Activated T-cell treated with anti-CD3 and anti-CD28 coated beads, Interleukin-2, amount 50 U/mL, for 72 hours (primary cell): Measurements from ENCODE around the gene SETBP1. TPM values are rescaled to one million over a fixed set of nuclear protein-coding genes. Genes with fewer than 3 reads are reported as not detected.

Experiments used
- ATAC-seq, 2 donors: fragments of 150-1000 bp; cut with Tn5 transposase; replicated peaks in 1 of 2; 2 replicates each; pipeline ENCODE4 v1.10.0; 2021; ENCODE audit warnings: moderate library complexity in 2 of 2, mild to moderate bottlenecking in 1 of 2
- DNase-seq, 2 donors: peaks; one replicate each; pipeline ENCODE4 v3.0.0; 2021 to 2022; ENCODE audit warnings: mixed read lengths in 1 of 2
- H3K27ac Mint-ChIP-seq: one replicate; pipeline ENCODE4 v1.8.0; 2022; ENCODE audit warnings: mild to moderate bottlenecking, moderate library complexity, mixed read lengths
- H3K27me3 Mint-ChIP-seq: one replicate; pipeline ENCODE4 v1.8.0; 2022; ENCODE audit warnings: low read depth, mixed read lengths
- H3K36me3 Mint-ChIP-seq, 2 donors: one replicate each; pipeline ENCODE4 v1.8.0; 2022; ENCODE audit warnings: mixed read lengths in 2 of 2, mild to moderate bottlenecking in 1 of 2; ENCODE audit not compliant: insufficient read depth in 2 of 2
- H3K4me1 Mint-ChIP-seq: one replicate; pipeline ENCODE4 v1.8.0; 2022; ENCODE audit warnings: low read depth, mixed read lengths
- H3K4me3 Mint-ChIP-seq, 2 donors: one replicate each; pipeline ENCODE4 v1.8.0; 2022; ENCODE audit warnings: mild to moderate bottlenecking in 2 of 2, mixed read lengths in 2 of 2, moderate library complexity in 2 of 2
- H3K9me3 Mint-ChIP-seq, 2 donors: one replicate each; pipeline ENCODE4 v1.8.0; 2022; ENCODE audit warnings: mixed read lengths in 2 of 2
- total RNA-seq, 2 donors: library from RNA; stranded (reverse); gene quantifications; one replicate each; pipeline ENCODE4 v1.2.3, GENCODE V29; 2022

SETBP1 gene
- total RNA-seq, 2 donors from 2014 or later = 3.8 to 13.8 TPM

DNA sequence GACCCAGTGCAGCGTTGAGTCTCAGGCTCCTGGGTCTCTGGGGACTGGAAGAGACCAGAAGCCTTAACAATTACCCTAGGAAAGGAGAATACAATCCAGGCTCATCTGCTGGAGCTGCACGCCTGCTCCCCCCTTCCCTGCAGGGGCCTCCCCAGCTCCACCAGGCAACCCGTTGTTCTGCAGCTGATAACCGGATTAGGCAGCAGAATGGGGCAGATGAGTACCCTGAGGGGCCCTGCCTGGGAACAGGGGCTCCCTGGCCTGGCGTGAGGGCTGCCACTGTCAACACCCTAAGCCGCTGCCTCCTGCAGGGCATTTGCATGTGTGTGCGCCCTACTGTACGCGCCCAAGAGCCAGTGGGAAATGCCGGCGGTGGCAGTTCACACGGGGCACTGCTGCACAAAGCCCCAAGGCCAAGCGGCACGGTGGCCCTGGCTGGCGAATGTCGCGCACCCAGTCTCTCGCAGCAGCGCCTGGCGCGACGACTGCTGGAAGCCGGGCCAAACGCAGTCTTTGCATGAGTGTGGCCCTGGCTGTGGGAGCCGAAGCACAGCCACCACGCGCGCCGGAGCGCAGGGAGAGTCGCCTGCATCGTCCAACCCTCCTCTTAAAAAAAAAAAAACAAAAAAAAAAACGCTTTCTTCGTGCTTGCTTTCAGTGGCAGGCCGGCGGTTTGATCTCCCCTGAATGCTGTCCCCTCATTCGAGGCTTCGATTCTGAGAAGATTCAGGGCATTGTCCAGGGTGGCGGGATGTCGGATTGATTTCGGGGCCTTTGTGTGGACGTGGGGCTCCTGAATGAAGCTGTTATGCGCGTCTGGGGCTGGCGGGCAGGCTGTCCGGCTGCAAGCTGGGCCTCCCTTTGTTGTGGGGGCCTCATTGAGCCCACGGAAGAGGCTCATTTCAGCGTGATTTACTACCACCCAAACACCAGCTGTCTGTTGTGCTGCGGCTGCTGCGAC lies 63.8 kb downstream of the SETBP1 start:
- H3K36me3 Mint-ChIP-seq = peaks cover 0 to 2% of the 10 kb centered on the region in 2 donors
- no peaks in the 10 kb centered on the region for H3K4me1 Mint-ChIP-seq
- ATAC-seq = no peak
- H3K4me3 Mint-ChIP-seq = no peak overlapping the region
- peaks cover 69% of the 10 kb centered on the region for H3K27me3 Mint-ChIP-seq
- no peak overlapping the region for H3K27ac Mint-ChIP-seq
- H3K9me3 Mint-ChIP-seq = no peaks in the 10 kb centered on the region
- no peak for DNase-seq

DNA sequence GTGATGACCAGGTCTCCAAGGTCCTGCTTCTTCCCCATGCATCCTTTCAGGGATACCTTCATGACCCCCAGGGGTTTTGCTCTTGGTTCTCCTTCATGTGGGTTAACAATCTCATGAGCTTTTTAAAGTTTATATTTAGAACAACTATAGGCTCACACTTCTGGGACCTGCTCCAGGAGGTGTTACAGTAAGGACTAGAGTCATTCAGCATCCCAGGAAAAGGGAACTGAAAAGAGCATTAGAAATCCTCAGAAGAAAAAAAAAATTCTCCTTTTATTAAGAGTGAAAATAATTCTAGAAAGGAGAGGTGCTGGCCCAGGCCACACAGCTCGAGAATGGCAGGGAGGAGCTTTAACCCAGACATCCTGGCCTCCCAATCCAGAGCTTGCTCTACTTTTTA lies 66.5 kb downstream of the SETBP1 start:
- Mint-ChIP-seq H3K36me3 (no peaks in the 10 kb centered on the region), H3K4me1 (peaks cover 8% of the 10 kb centered on the region), H3K27me3 (peaks cover 64% of the 10 kb centered on the region), H3K9me3 (no peaks in the 10 kb centered on the region), H3K4me3 (no peak overlapping the region), H3K27ac (no peak overlapping the region)
- DNase-seq (no peak), ATAC-seq (no peak)

DNA sequence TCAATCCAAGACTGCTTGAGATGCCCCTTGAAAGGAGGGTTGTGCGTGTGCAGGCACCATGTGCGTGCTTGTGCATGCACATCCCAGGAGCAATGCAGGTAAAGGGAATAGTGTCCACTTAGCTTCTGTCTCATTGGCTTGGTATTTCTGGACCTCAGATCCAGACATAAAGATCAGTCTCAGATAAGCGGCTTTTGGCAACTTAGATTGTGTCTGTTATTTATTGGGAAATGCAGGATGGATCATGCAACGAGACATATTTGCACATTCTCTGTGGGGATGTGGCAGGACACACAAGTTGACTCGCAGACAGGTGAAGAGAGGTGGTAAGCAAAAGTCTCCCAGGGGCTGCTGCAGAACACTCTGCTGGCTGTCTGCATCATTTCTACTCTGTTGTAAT lies 67.9 kb downstream of the SETBP1 start:
- H3K27ac Mint-ChIP-seq = no peak overlapping the region
- DNase-seq (no peak), ATAC-seq (no peak)
- no peaks in the 10 kb centered on the region for H3K36me3 Mint-ChIP-seq
- H3K27me3 Mint-ChIP-seq = peaks cover 56% of the 10 kb centered on the region
- peaks cover 0 to 3% of the 10 kb centered on the region in 2 donors for H3K9me3 Mint-ChIP-seq
- peaks cover 10% of the 10 kb centered on the region for H3K4me1 Mint-ChIP-seq
- H3K4me3 Mint-ChIP-seq = no peak overlapping the region

DNA sequence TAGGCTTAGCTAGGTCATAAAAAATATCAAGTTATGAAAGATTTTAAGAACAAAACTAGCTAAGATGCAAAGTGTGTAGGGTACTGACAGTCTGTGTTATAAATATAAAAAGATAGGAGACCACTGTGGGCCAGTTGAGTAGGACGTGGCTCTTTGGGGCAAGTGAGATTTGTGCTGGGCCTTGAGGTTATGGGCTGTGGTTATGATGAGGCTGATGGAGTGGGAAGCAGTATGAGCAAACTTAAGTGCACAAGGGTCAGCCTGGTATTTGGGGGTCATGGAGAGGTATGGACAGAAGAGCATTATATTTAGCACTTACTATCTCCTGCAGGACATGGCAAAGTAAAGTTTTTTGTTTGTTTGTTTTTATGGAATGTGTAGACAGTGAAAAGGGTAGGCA lies 70.1 kb downstream of the SETBP1 start:
- H3K36me3 Mint-ChIP-seq = no peaks in the 10 kb centered on the region
- no peak for DNase-seq
- H3K4me1 Mint-ChIP-seq = peaks cover 12% of the 10 kb centered on the region
- no peak overlapping the region for H3K27ac Mint-ChIP-seq
- peaks cover 0 to 3% of the 10 kb centered on the region in 2 donors for H3K9me3 Mint-ChIP-seq
- ATAC-seq = peak in 1 of 2 donors; percentile 19
- H3K4me3 Mint-ChIP-seq = no peak overlapping the region
- peaks cover 59% of the 10 kb centered on the region for H3K27me3 Mint-ChIP-seq

DNA sequence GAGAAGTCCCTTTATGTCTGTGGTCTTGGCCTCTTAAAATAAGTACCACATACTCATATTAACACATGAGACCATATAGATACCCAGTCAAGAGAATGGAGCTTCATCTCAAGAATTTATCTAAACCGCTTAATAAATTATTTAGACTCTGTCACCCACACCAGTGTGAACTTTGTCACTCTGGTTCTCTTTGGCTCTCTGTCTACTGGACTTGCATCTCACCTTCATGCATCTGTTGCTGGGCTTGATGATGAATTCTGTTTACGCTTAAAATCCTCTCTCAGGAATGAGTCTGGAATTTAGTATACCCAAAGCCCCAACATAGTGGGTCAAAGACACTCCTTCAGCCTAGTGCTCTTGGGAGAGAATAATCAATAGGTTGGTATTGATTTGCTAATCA lies 73.9 kb downstream of the SETBP1 start:
- H3K4me3 Mint-ChIP-seq = no peak overlapping the region
- H3K27me3 Mint-ChIP-seq = peaks cover 46% of the 10 kb centered on the region

DNA sequence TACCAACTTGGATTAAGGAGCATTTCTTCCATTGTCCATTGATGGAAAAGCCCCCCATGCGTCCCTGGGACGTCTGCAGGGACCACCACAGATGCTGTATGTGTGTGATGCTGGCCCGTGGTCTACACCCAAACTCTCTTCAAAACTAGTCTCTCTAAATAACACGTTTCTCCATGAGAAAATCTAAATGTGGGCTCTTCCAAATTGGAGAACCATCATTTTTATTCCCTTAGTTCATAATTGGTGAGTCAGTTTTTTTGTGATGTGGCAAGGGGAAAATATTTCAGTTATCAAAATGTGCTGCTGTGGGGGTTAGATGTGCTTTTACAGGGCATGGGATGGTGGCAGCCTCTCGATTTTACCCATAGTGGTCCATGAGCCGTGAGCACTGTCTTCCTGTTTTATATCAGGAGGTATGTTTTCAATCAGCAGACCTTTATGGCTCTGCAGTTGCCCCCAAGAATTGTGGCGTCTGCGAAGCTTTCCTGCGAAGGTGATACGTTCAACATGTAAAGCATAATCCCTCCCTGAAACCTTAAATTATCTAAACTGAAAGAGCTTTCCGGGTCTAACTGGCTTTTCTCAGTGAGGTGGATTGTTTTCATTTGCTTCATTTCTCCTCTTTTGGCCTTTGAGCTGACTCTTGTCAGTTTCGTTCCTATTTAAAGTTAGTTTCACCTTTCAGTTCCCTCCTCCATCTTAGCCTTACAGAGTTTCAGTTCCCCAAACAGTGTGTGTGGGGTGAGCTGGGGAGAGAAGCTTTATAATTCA lies 78.4 kb downstream of the SETBP1 start:
- peaks cover 40% of the 10 kb centered on the region for H3K4me1 Mint-ChIP-seq

More for the DNA sequence above, 73.9 kb downstream of the SETBP1 start:
- no peak for ATAC-seq
- Mint-ChIP-seq H3K27ac (no peak overlapping the region), H3K4me1 (peaks cover 34% of the 10 kb centered on the region), H3K9me3 (peaks cover 0 to 3% of the 10 kb centered on the region in 2 donors), H3K36me3 (peaks cover 0 to 2% of the 10 kb centered on the region in 2 donors)
- DNase-seq = no peak

DNA sequence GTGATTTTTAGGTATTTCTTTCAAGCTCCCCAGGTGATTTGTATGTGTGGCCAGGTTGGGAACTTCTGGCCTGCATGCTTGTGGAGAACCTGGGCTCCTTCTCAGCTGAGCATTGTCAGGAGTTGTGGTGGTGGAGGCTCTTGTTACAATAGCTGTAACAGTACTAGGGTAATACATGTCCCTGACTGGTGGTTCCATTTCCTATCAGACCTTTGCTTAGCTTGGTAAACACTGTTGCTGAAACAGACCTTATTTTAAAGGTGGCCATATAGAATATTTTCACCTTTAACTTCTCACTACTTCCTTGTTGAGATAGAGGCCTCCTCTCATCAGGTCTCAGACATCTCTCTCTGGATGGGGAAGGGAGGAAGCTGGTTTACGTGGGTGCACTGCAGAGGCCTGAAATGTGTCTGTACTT lies 79.2 kb downstream of the SETBP1 start:
- peak in 1 of 2 donors; percentile 10 for DNase-seq
- Mint-ChIP-seq H3K4me3 (peak overlapping the region; percentile 68 to 85), H3K36me3 (peaks cover 2 to 9% of the 10 kb centered on the region in 2 donors)

More for the DNA sequence above, 78.4 kb downstream of the SETBP1 start:
- peak; percentile 59 to 69 for DNase-seq
- Mint-ChIP-seq H3K36me3 (peaks cover 0 to 7% of the 10 kb centered on the region in 2 donors), H3K27ac (peak overlapping the region; percentile 93), H3K9me3 (peaks cover 0 to 2% of the 10 kb centered on the region in 2 donors), H3K27me3 (peaks cover 24% of the 10 kb centered on the region), H3K4me3 (peak overlapping the region; percentile 68 to 85)
- peak; percentile 89 to 91 for ATAC-seq

DNA sequence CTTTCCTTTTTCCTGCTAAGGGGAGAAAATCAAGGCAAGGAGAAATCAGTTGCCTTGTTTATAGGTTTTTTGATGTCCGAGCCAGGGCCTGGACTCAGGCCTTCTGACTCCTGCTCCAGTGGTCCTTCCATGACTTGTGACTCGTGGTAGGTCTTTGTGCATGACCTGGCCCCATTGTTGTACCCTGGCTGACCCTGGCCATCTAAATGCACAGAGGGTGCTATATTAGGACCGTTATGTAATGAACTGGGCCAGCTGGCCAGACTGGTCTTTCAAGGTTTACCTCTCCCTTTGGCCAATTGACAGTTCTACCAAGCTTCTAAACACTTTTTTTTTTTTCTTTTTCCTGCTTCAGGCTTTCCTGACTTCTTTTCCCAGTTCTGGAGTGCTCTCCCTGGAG lies 81.1 kb downstream of the SETBP1 start:
- Mint-ChIP-seq H3K4me3 (no peak overlapping the region), H3K27ac (peak overlapping the region; percentile 26), H3K4me1 (peaks cover 40% of the 10 kb centered on the region), H3K9me3 (peaks cover 0 to 5% of the 10 kb centered on the region in 2 donors), H3K36me3 (peaks cover 2 to 9% of the 10 kb centered on the region in 2 donors), H3K27me3 (peaks cover 26% of the 10 kb centered on the region)
- no peak for DNase-seq
- ATAC-seq = no peak

More for the DNA sequence above, 79.2 kb downstream of the SETBP1 start:
- H3K27me3 Mint-ChIP-seq = peaks cover 22% of the 10 kb centered on the region
- ATAC-seq = peak; percentile 33 to 46
- H3K9me3 Mint-ChIP-seq = peaks cover 0 to 2% of the 10 kb centered on the region in 2 donors
- H3K27ac Mint-ChIP-seq = peak overlapping the region; percentile 93
- peaks cover 40% of the 10 kb centered on the region for H3K4me1 Mint-ChIP-seq

DNA sequence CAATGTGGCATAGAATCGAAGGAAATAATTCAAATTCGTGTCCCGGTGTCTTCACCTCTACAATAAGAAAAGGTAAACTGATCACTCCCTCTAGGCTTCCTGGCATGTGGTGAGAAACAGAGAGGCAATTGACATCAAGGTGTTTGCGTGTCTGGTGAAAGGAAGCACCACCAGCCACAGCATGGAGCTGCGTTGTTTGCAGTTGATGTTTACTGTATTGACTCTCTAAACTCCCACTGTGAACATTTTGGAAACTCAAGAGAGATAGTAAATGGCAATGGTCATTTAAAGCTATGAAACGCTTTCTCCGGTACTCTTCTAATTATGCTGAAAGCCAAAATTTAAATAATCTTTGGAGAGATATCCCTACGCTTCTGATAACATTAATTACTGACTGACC lies 82.6 kb downstream of the SETBP1 start:
- Mint-ChIP-seq H3K4me1 (peaks cover 30% of the 10 kb centered on the region), H3K27ac (no peak overlapping the region), H3K36me3 (peaks cover 2 to 9% of the 10 kb centered on the region in 2 donors), H3K27me3 (peaks cover 35% of the 10 kb centered on the region), H3K9me3 (peaks cover 0 to 5% of the 10 kb centered on the region in 2 donors), H3K4me3 (no peak overlapping the region)
- ATAC-seq (no peak), DNase-seq (no peak)

DNA sequence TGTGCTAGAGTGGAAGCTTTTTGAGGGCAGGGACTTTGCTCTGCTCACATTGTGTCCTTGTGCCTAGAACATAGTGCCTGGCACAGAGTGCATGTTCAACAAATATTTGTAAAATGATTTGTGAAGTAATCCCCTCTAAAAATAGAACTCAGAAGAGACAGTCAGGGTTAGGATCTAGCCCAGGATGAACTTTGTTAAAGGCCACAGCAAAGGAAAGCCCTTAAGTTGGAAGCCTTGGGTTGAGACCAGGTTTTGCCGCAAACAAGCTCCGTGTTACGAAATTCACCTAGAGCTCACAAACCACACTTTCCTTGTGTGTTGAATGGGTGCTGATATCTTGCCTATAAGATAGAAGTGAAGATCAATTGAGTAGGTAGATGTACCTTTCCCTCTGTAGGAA lies 84.2 kb downstream of the SETBP1 start:
- peaks cover 2 to 7% of the 10 kb centered on the region in 2 donors for H3K36me3 Mint-ChIP-seq
- H3K9me3 Mint-ChIP-seq = peaks cover 0 to 5% of the 10 kb centered on the region in 2 donors
- ATAC-seq = no peak
- no peak overlapping the region for H3K27ac Mint-ChIP-seq
- no peak overlapping the region for H3K4me3 Mint-ChIP-seq
- DNase-seq = no peak
- H3K4me1 Mint-ChIP-seq = peaks cover 14% of the 10 kb centered on the region
- peaks cover 30% of the 10 kb centered on the region for H3K27me3 Mint-ChIP-seq

DNA sequence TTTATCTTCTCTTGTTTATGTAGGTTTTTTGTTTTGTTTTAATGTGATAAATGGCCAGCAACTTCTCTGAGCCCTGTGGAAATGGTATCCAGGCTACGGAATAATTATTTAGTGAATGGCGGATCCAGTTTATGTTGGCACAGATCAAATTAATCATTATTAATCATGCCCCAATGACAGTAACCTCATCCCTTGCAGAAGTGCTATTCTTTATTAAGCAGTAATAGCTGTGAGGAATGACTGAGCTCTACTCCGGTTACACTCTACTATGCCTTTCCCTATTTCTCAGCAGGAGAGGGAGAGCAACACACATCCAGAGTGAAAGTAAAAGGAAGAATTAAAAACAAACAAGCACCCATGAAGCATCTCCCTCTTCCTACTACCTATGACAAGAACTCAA lies 84.8 kb downstream of the SETBP1 start:
- H3K4me1 Mint-ChIP-seq = peaks cover 8% of the 10 kb centered on the region
- peaks cover 2 to 7% of the 10 kb centered on the region in 2 donors for H3K36me3 Mint-ChIP-seq
- no peak overlapping the region for H3K4me3 Mint-ChIP-seq
- H3K27ac Mint-ChIP-seq = no peak overlapping the region
- peaks cover 30% of the 10 kb centered on the region for H3K27me3 Mint-ChIP-seq
- ATAC-seq (no peak), DNase-seq (no peak)
- H3K9me3 Mint-ChIP-seq = peaks cover 0 to 5% of the 10 kb centered on the region in 2 donors

DNA sequence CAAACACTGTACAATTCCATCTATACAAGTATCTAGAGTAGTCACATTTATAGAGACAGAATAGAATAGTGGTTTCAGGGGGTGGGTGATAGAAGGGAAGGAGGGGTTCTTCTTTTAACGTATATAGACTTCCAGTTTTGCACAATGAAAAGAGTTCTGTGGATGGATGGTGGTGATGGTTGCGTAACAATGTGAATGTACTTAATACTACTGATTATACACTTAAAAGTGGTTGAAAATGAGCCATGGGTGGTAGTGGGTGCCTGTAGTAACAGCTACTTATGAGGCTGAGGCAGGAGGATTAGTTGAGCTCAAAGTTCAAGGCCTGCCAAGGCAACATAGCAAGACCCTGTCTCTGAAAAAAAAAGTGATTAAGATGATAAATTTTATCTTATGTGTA lies 85.8 kb downstream of the SETBP1 start:
- Mint-ChIP-seq H3K4me3 (no peak overlapping the region), H3K27ac (no peak overlapping the region), H3K4me1 (peaks cover 6% of the 10 kb centered on the region), H3K27me3 (peaks cover 30% of the 10 kb centered on the region), H3K9me3 (peaks cover 0 to 5% of the 10 kb centered on the region in 2 donors), H3K36me3 (peaks cover 2 to 7% of the 10 kb centered on the region in 2 donors)
- DNase-seq (no peak), ATAC-seq (no peak)

DNA sequence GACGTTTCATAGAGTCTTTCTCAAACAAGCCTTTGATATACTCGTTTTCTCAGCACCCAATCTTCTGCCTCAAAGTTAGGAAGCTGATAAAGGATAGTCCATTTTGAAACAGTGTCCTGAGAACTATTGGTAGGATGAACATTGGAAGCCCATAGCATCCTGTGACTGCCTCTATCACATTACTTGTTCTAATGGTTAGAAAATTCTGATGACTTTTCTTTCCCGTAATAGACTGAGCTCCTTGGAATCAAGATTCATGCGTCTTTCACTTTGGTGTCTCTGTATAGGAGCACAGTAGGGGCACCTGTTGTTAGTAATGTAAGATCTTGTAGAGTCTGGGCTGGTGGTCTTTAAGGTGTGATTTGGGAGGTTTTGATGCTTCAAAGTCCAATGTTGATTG lies 87.1 kb downstream of the SETBP1 start:
- Mint-ChIP-seq H3K36me3 (peaks cover 2 to 4% of the 10 kb centered on the region in 2 donors), H3K4me1 (peaks cover 6% of the 10 kb centered on the region), H3K4me3 (no peak overlapping the region), H3K27ac (no peak overlapping the region), H3K27me3 (peaks cover 25% of the 10 kb centered on the region), H3K9me3 (peaks cover 0 to 5% of the 10 kb centered on the region in 2 donors)
- no peak for DNase-seq
- ATAC-seq = no peak
